GM12872 (cell line): Measurements from ENCODE around the gene SLIT3.

Experiments used
- CTCF ChIP-seq: IDR thresholded peaks from 3 replicates; pipeline ENCODE4 v1.5.1; 2011; ENCODE audit warnings: low read depth, mild to moderate bottlenecking, low read length, moderate library complexity; ENCODE audit not compliant: insufficient read depth

The SLIT3 gene

GRCh38 chr5:168847511-168848073, 453.3 kb downstream of the SLIT3 start:
- no peak for TF ChIP-seq CTCF

GRCh38 chr5:168844922-168845296, 456.0 kb downstream of the SLIT3 start:
- TF ChIP-seq CTCF: no peak

- no peak for TF ChIP-seq CTCF
Measured at GRCh38 chr5:168844016-168844921, 456.7 kb downstream of the SLIT3 start.

- TF ChIP-seq CTCF: no peak
Measured at GRCh38 chr5:168843277-168844015, 457.5 kb downstream of the SLIT3 start.

- no peak for TF ChIP-seq CTCF
Measured at GRCh38 chr5:168842571-168843205, 458.3 kb downstream of the SLIT3 start.

GRCh38 chr5:168837852-168838251, 463.1 kb downstream of the SLIT3 start:
- TF ChIP-seq CTCF: no peak

- no peak for TF ChIP-seq CTCF
Measured at GRCh38 chr5:168836603-168837231, 464.2 kb downstream of the SLIT3 start.
